WTC11 (cell line): ENCODE results near the gene INPP4B. TPM values are rescaled to one million over a fixed set of nuclear protein-coding genes. Genes with fewer than 3 reads are reported as not detected.

Experiments
- ATAC-seq: fragments of 200-7000 bp; cut with Tn5 transposase; 2 replicates; pipeline ENCODE4 v1.10.0; 2021; ENCODE audit warnings: mild to moderate bottlenecking, moderate library complexity
- CTCF ChIA-PET: fragments of 300-600 bp; sonication (Branson Sonifier 250); formaldehyde crosslinking; loops from one replicate; lab custom pipeline; 2021; ENCODE audit warnings: antibody characterized with exemption; lab: Charles Lee
- POLR2A ChIA-PET: fragments of 350-600 bp; sonication (Branson Sonifier 250); formaldehyde crosslinking; loops from one replicate; lab custom pipeline; 2021; ENCODE audit warnings: antibody characterized with exemption; lab: Charles Lee
- DNase-seq: peaks from one replicate; pipeline ENCODE4 v3.0.0; 2021; ENCODE audit warnings: low spot score
- H3K27ac Mint-ChIP-seq: 2 replicates; pipeline ENCODE4 v1.8.0; 2021; ENCODE audit warnings: mixed read lengths
- H3K27me3 Mint-ChIP-seq: 2 replicates; pipeline ENCODE4 v1.8.0; 2021; ENCODE audit warnings: low read depth, mild to moderate bottlenecking, moderate library complexity, mixed read lengths
- H3K36me3 Mint-ChIP-seq: 2 replicates; pipeline ENCODE4 v1.8.0; 2021; ENCODE audit warnings: mixed read lengths
- H3K4me1 Mint-ChIP-seq: 2 replicates; pipeline ENCODE4 v1.8.0; 2022; ENCODE audit warnings: mixed read lengths
- H3K4me3 Mint-ChIP-seq: 2 replicates; pipeline ENCODE4 v1.8.0; 2021; ENCODE audit warnings: mild to moderate bottlenecking, moderate library complexity, mixed read lengths
- H3K9me3 Mint-ChIP-seq: 2 replicates; pipeline ENCODE4 v1.8.0; 2021; ENCODE audit warnings: mixed read lengths
- ATF1 ChIP-seq: sonication (generic); formaldehyde crosslinking; IDR thresholded peaks from 2 replicates; pipeline ENCODE4 v1.8.1; 2023; ENCODE audit warnings: mild to moderate bottlenecking, moderate library complexity, missing genetic modification reagents
- CREM ChIP-seq: sonication (generic); formaldehyde crosslinking; IDR thresholded peaks from 2 replicates; pipeline ENCODE4 v1.8.1; 2022; ENCODE audit warnings: mild to moderate bottlenecking, missing genetic modification reagents, moderate library complexity
- E2F4 ChIP-seq: sonication (generic); formaldehyde crosslinking; IDR thresholded peaks from 2 replicates; pipeline ENCODE4 v1.8.1; 2022; ENCODE audit warnings: low read depth, mild to moderate bottlenecking, moderate library complexity, missing genetic modification reagents, borderline replicate concordance
- FOXK1 ChIP-seq: sonication (generic); formaldehyde crosslinking; IDR thresholded peaks from 2 replicates; pipeline ENCODE4 v1.8.0; 2022; ENCODE audit warnings: mild to moderate bottlenecking, moderate library complexity, missing genetic modification reagents
- FOXP1 ChIP-seq: sonication (generic); formaldehyde crosslinking; IDR thresholded peaks from 2 replicates; pipeline ENCODE4 v1.8.0; 2022; ENCODE audit warnings: missing genetic modification reagents, mild to moderate bottlenecking, moderate library complexity, borderline replicate concordance
- JAZF1 ChIP-seq: fragments of 250-450 bp; sonication (Bioruptor Pico); IDR thresholded peaks from 2 replicates; pipeline ENCODE4 v1.9.0; 2021; ENCODE audit warnings: moderate library complexity, mild to moderate bottlenecking, inconsistent platforms
- MXD4 ChIP-seq: fragments of 250-450 bp; sonication (Bioruptor Pico); IDR thresholded peaks from 2 replicates; pipeline ENCODE4 v1.8.0; 2021; ENCODE audit warnings: mild to moderate bottlenecking, moderate library complexity, borderline replicate concordance
- NR1H2 ChIP-seq: sonication (generic); formaldehyde crosslinking; IDR thresholded peaks from 2 replicates; pipeline ENCODE4 v1.9.0; 2021; ENCODE audit warnings: mild to moderate bottlenecking, moderate library complexity, missing genetic modification reagents
- NR2C2 ChIP-seq: sonication (generic); formaldehyde crosslinking; IDR thresholded peaks from 2 replicates; pipeline ENCODE4 v1.8.0; 2022; ENCODE audit warnings: mild to moderate bottlenecking, missing genetic modification reagents
- PRRX2 ChIP-seq: fragments of 250-450 bp; sonication (Bioruptor Pico); IDR thresholded peaks from 2 replicates; pipeline ENCODE4 v1.8.0; 2021; ENCODE audit warnings: mild to moderate bottlenecking
- RELA ChIP-seq: sonication (generic); formaldehyde crosslinking; IDR thresholded peaks from 2 replicates; pipeline ENCODE4 v1.8.1; 2022; ENCODE audit warnings: missing genetic modification reagents, mild to moderate bottlenecking, borderline replicate concordance
- RORB ChIP-seq: fragments of 250-450 bp; sonication (Bioruptor Pico); IDR thresholded peaks from 2 replicates; pipeline ENCODE4 v1.9.0; 2021; ENCODE audit warnings: mild to moderate bottlenecking
- ZMAT4 ChIP-seq: fragments of 250-450 bp; sonication (Bioruptor Pico); IDR thresholded peaks from 2 replicates; pipeline ENCODE4 v1.9.0; 2021; ENCODE audit warnings: mild to moderate bottlenecking
- ZNF121 ChIP-seq: sonication (generic); formaldehyde crosslinking; IDR thresholded peaks from 2 replicates; pipeline ENCODE4 v1.8.0; 2023; ENCODE audit warnings: missing genetic modification reagents
- ZNF263 ChIP-seq: sonication (generic); formaldehyde crosslinking; IDR thresholded peaks from 2 replicates; pipeline ENCODE4 v1.8.1; 2022; ENCODE audit warnings: low read depth, mild to moderate bottlenecking, moderate library complexity, missing genetic modification reagents
- ZNF423 ChIP-seq: fragments of 250-450 bp; sonication (Bioruptor Pico); IDR thresholded peaks from 2 replicates; pipeline ENCODE4 v2.1.2; 2022; ENCODE audit warnings: mild to moderate bottlenecking, moderate library complexity
- total RNA-seq: library from RNA; stranded (reverse); gene quantifications from 3 replicates; pipeline ENCODE4 v1.2.3, GENCODE V29; 2021
- TF ChIP-seq, protein P1 (sequence below): sonication (generic); formaldehyde crosslinking; conservative IDR thresholded peaks from 2 replicates; pipeline ENCODE4 v1.8.1; 2022; ENCODE audit warnings: mild to moderate bottlenecking, missing genetic modification reagents
- TF ChIP-seq, protein P2 (sequence below): fragments of 250-450 bp; sonication (Bioruptor Pico); conservative IDR thresholded peaks from 2 replicates; pipeline ENCODE4 v1.9.0; 2021; ENCODE audit warnings: mild to moderate bottlenecking
- TF ChIP-seq, protein P3 (sequence below): sonication (generic); formaldehyde crosslinking; IDR thresholded peaks from 2 replicates; pipeline ENCODE4 v1.8.0; 2023; ENCODE audit warnings: missing genetic modification reagents
- TF ChIP-seq, protein P4 (sequence below): sonication (generic); formaldehyde crosslinking; IDR thresholded peaks from 2 replicates; pipeline ENCODE4 v1.8.1; 2023; ENCODE audit warnings: mild to moderate bottlenecking, moderate library complexity, missing genetic modification reagents

Gene INPP4B
- total RNA-seq, 1 experiment from 2014 or later: 0.92 TPM

- TF ChIP-seq, protein P1, sequence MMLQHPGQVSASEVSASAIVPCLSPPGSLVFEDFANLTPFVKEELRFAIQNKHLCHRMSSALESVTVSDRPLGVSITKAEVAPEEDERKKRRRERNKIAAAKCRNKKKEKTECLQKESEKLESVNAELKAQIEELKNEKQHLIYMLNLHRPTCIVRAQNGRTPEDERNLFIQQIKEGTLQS (CRISPR knock-in tag): no peak
- no peak for TF ChIP-seq MXD4
Measured at GRCh38 chr4:142883040-142883832, 37.1 kb upstream of the INPP4B start (continued).

DNA sequence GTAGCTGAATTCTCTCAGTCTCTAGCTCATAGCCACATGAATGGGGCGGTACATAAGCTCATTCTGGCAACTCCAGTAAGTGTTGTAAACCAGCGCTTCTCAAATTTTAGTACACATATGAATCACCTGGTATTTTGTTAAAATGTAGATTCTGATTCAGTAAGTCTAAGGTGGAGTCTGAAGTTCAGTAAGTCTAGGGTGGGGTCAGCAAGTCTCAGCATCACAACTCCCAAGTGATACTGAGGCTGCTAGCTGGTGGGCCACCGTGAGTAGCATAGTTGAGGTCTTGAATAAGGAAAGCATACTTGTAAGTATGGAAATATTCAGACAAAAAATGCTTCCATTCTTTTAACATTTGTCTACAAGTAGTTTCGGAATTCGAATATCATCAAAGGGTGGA, 36.1 kb upstream of the INPP4B start:
- Mint-ChIP-seq H3K4me1 (no peaks in the 10 kb centered on the region), H3K27me3 (no peaks in the 10 kb centered on the region), H3K27ac (no peak overlapping the region), H3K4me3 (no peak overlapping the region), H3K9me3 (no peaks in the 10 kb centered on the region), H3K36me3 (no peaks in the 10 kb centered on the region)
- ChIA-PET POLR2A (no interaction called here), CTCF (interaction anchor here (0.6 to 3.1 kb wide), 6 partner anchors 98 to 310 kb away, joined by 3 to 23 read pairs (median 5); no protein-coding TSS in a partner anchor)
- ATAC-seq: no peak
- DNase-seq: no peak
- TF ChIP-seq MXD4 (no peak), RELA (CRISPR knock-in tag) (no peak), ATF1 (no peak), RORB (CRISPR knock-in tag) (no peak), JAZF1 (CRISPR knock-in tag) (no peak), NR1H2 (CRISPR knock-in tag) (no peak)
- TF ChIP-seq, protein P2, sequence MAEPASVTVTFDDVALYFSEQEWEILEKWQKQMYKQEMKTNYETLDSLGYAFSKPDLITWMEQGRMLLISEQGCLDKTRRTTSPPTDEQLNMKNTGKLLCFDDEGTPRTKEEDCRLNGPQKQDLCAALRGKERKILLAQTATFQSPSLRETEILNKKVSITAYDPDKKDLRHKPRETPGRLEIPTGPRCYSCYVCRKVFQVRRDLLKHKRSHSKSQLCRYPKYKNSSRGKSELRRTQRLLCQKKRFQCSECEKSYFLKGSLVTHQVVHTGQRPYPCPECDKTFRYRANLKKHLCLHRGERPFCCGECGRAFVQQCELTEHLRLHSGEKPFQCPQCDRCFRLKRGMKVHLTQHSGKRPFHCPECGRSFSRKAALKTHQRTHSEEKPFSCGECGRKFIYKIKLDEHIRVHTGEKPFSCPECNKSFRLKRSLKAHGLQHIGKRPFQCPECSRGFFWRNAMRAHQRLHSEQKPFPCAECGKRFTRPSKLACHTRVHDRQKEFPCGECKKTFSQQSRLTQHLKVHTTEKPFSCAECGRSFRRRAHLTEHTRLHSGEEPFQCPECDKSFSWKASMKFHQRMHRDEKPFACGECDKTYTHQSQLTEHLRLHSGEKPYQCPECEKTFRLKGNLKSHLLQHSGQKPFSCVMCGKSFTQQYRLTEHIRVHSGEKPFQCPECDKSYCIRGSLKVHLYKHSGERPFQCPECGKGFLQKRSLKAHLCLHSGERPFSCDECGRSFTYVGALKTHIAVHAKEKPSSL (CRISPR knock-in tag): no peak
- TF ChIP-seq, protein P3, sequence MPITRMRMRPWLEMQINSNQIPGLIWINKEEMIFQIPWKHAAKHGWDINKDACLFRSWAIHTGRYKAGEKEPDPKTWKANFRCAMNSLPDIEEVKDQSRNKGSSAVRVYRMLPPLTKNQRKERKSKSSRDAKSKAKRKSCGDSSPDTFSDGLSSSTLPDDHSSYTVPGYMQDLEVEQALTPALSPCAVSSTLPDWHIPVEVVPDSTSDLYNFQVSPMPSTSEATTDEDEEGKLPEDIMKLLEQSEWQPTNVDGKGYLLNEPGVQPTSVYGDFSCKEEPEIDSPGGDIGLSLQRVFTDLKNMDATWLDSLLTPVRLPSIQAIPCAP (CRISPR knock-in tag): no peak

GRCh38 chr4:142881331-142881730, 35.2 kb upstream of the INPP4B start:
- CTCF ChIA-PET: interaction anchor here (1.1 to 3.1 kb wide), 3 partner anchors 104 to 144 kb away, joined by 3 to 23 read pairs (median 7); no protein-coding TSS in a partner anchor
- no peak for ATAC-seq

DNA sequence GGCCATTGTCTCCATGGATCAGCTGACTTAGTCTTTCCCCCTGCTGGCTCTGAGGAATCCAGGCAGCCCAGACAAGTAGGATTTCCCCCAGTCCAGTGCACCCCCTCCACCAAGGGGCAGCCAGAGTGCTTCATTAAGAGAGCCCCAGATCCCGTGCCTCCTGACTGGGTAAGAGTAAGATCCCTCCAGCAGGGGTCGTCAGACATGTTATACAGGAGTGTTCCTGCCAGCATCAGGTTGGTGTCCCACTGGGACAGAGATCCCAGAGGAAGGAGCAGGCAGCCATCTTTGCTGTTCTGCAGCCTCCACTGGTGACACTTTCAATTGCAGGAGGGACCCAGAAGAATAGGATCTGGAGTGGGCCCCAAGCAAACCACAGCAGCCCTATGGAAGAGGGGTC, 29.0 kb upstream of the INPP4B start:
- DNase-seq (peak; percentile 36), ATAC-seq (peak; percentile 87)
- POLR2A ChIA-PET: no interaction called here
- H3K4me3 Mint-ChIP-seq: no peak overlapping the region
- peaks cover 24% of the 10 kb centered on the region for H3K9me3 Mint-ChIP-seq
- no peaks in the 10 kb centered on the region for H3K4me1 Mint-ChIP-seq
- no peaks in the 10 kb centered on the region for H3K27me3 Mint-ChIP-seq
- CTCF ChIA-PET: no interaction called here
- 0 out of 2 replicates have a peak, but pooled peaks cover 2% of the 10 kb centered on the region for H3K36me3 Mint-ChIP-seq
- H3K27ac Mint-ChIP-seq: no peak overlapping the region
- TF ChIP-seq ZNF263 (CRISPR knock-in tag) (no peak), CREM (CRISPR knock-in tag) (no peak), E2F4 (CRISPR knock-in tag) (no peak), PRRX2 (CRISPR knock-in tag) (no peak), RELA (CRISPR knock-in tag) (no peak), ZMAT4 (CRISPR knock-in tag) (no peak), FOXP1 (CRISPR knock-in tag) (no peak), ZNF121 (CRISPR knock-in tag) (no peak), NR2C2 (CRISPR knock-in tag) (no peak), FOXK1 (CRISPR knock-in tag) (no peak)
- TF ChIP-seq, protein P4, sequence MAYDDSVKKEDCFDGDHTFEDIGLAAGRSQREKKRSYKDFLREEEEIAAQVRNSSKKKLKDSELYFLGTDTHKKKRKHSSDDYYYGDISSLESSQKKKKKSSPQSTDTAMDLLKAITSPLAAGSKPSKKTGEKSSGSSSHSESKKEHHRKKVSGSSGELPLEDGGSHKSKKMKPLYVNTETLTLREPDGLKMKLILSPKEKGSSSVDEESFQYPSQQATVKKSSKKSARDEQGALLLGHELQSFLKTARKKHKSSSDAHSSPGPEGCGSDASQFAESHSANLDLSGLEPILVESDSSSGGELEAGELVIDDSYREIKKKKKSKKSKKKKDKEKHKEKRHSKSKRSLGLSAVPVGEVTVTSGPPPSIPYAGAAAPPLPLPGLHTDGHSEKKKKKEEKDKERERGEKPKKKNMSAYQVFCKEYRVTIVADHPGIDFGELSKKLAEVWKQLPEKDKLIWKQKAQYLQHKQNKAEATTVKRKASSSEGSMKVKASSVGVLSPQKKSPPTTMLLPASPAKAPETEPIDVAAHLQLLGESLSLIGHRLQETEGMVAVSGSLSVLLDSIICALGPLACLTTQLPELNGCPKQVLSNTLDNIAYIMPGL (CRISPR knock-in tag): no peak

More at GRCh38 chr4:142881331-142881730, 35.2 kb upstream of the INPP4B start:
- Mint-ChIP-seq H3K27ac (no peak overlapping the region), H3K9me3 (peaks cover 4% of the 10 kb centered on the region), H3K27me3 (no peaks in the 10 kb centered on the region), H3K4me3 (no peak overlapping the region), H3K4me1 (no peaks in the 10 kb centered on the region), H3K36me3 (no peaks in the 10 kb centered on the region)
- no peak for DNase-seq
- POLR2A ChIA-PET: no interaction called here
- TF ChIP-seq ZNF423 (CRISPR knock-in tag) (no peak), RORB (CRISPR knock-in tag) (no peak)
